GM23338 (cell line): ENCODE results near the gene FCER1G. TPM values are rescaled to one million over a fixed set of nuclear protein-coding genes. Genes with fewer than 3 reads are reported as not detected.

Experiments
- ATAC-seq: fragments of 200-7000 bp; cut with Tn5 transposase; 3 replicates; pipeline ENCODE4 v1.9.1; 2020
- DNase-seq: peaks from one replicate; pipeline ENCODE4 v3.0.0-alpha.2; 2015; ENCODE audit warnings: low spot score
- H2AFZ ChIP-seq: fragments of 200-600 bp; sonication (generic); 2 replicates; pipeline ENCODE4 v1.8.0; 2016; ENCODE audit warnings: antibody characterized with exemption, mild to moderate bottlenecking, moderate library complexity
- H3F3A ChIP-seq: fragments of 200-600 bp; sonication (generic); replicated peaks from 2 replicates; pipeline ENCODE4 v1.8.0; 2017; ENCODE audit warnings: antibody characterized with exemption, mixed run types, low read depth
- H3K27ac ChIP-seq: fragments of 200-600 bp; sonication (generic); 2 replicates; pipeline ENCODE4 v1.6.1; 2016; ENCODE audit warnings: low read depth
- H3K27me3 ChIP-seq: fragments of 200-600 bp; sonication (generic); 2 replicates; pipeline ENCODE4 v1.8.0; 2016; ENCODE audit warnings: mild to moderate bottlenecking, mixed run types, moderate library complexity; ENCODE audit not compliant: insufficient read depth
- H3K36me3 ChIP-seq: fragments of 200-600 bp; sonication (generic); 2 replicates; pipeline ENCODE4 v1.8.0; 2016; ENCODE audit warnings: mild to moderate bottlenecking; ENCODE audit not compliant: insufficient read depth
- H3K4me1 ChIP-seq: fragments of 200-600 bp; sonication (generic); 2 replicates; pipeline ENCODE4 v1.8.0; 2016; ENCODE audit warnings: mild to moderate bottlenecking, moderate library complexity; ENCODE audit not compliant: insufficient read depth
- H3K4me2 ChIP-seq: fragments of 200-600 bp; sonication (generic); 2 replicates; pipeline ENCODE4 v1.7.1; 2017; ENCODE audit warnings: mixed run types
- H3K4me3 ChIP-seq: fragments of 200-600 bp; sonication (generic); 2 replicates; pipeline ENCODE4 v1.6.1; 2016; ENCODE audit warnings: mixed run types
- H3K79me2 ChIP-seq: fragments of 200-600 bp; sonication (generic); replicated peaks from 2 replicates; pipeline ENCODE4 v1.8.0; 2017; ENCODE audit warnings: mild to moderate bottlenecking; ENCODE audit not compliant: insufficient read depth
- H3K9me2 ChIP-seq: fragments of 200-600 bp; sonication (generic); 2 replicates; pipeline ENCODE4 v1.8.0; 2017; ENCODE audit not compliant: insufficient read depth
- H4K20me1 ChIP-seq: fragments of 200-600 bp; sonication (generic); replicated peaks from 2 replicates; pipeline ENCODE4 v1.8.0; 2017; ENCODE audit warnings: mild to moderate bottlenecking; ENCODE audit not compliant: insufficient read depth
- H3K27ac Mint-ChIP-seq: 2 replicates; pipeline ENCODE4 v1.8.0; 2020; ENCODE audit warnings: inconsistent platforms, mild to moderate bottlenecking, moderate library complexity, mixed read lengths
- H3K27me3 Mint-ChIP-seq: 3 replicates; pipeline ENCODE4 v1.8.0; 2022; ENCODE audit warnings: low read depth, mild to moderate bottlenecking, moderate library complexity, mixed read lengths, inconsistent platforms; ENCODE audit not compliant: insufficient read depth, poor library complexity
- H3K36me3 Mint-ChIP-seq: 3 replicates; pipeline ENCODE4 v1.8.0; 2021; ENCODE audit warnings: low read depth, mild to moderate bottlenecking, inconsistent platforms, moderate library complexity, mixed read lengths
- H3K4me1 Mint-ChIP-seq: 3 replicates; pipeline ENCODE4 v1.8.0; 2020; ENCODE audit warnings: mild to moderate bottlenecking, inconsistent platforms, mixed read lengths
- H3K4me3 Mint-ChIP-seq: 3 replicates; pipeline ENCODE4 v1.8.0; 2021; ENCODE audit warnings: moderate library complexity, mild to moderate bottlenecking, inconsistent platforms, mixed read lengths
- H3K9me3 Mint-ChIP-seq: 3 replicates; pipeline ENCODE4 v1.8.0; 2020; ENCODE audit warnings: moderate library complexity, mild to moderate bottlenecking, inconsistent platforms, mixed read lengths
- CREB1 ChIP-seq: fragments of 250-450 bp; sonication (Bioruptor Pico); IDR thresholded peaks from 2 replicates; pipeline ENCODE4 v1.5.0; 2020; ENCODE audit warnings: low read depth, mild to moderate bottlenecking, moderate library complexity
- CTCF ChIP-seq, 2 experiments: fragments of 200-600 bp in 1 of 2; sonication (generic) in 1 of 2; conservative IDR thresholded peaks; 2 replicates each; pipeline versions ENCODE4 v1.5.1 to v1.6.1; 2016 to 2017; ENCODE audit warnings: antibody characterized with exemption in 2 of 2, low read depth in 2 of 2, mild to moderate bottlenecking in 2 of 2, moderate library complexity in 1 of 2
- JUNB ChIP-seq: IDR thresholded peaks from one replicate; pipeline ENCODE4 v1.6.1; 2016; ENCODE audit warnings: antibody characterized with exemption; ENCODE audit not compliant: unreplicated experiment
- POLR2AphosphoS5 ChIP-seq: IDR thresholded peaks from 2 replicates; pipeline ENCODE4 v1.6.1; 2016; ENCODE audit warnings: antibody characterized with exemption, low read depth
- REST ChIP-seq: IDR thresholded peaks from one replicate; pipeline ENCODE4 v1.6.1; 2018; ENCODE audit warnings: antibody characterized with exemption; ENCODE audit not compliant: unreplicated experiment
- STAT1 ChIP-seq: IDR thresholded peaks from one replicate; pipeline ENCODE4 v1.6.1; 2016; ENCODE audit warnings: antibody characterized with exemption; ENCODE audit not compliant: unreplicated experiment
- ZNF114 ChIP-seq: fragments of 250-450 bp; sonication (Bioruptor Pico); IDR thresholded peaks from 2 replicates; pipeline ENCODE4 v1.5.0; 2020; ENCODE audit warnings: mild to moderate bottlenecking, moderate library complexity
- ZNF331 ChIP-seq: fragments of 250-450 bp; sonication (Bioruptor Pico); IDR thresholded peaks from 2 replicates; pipeline ENCODE4 v1.5.0; 2020; ENCODE audit warnings: low read depth, mild to moderate bottlenecking, moderate library complexity
- ZNF462 ChIP-seq: fragments of 250-450 bp; sonication (Bioruptor Pico); IDR thresholded peaks from 2 replicates; pipeline ENCODE4 v1.5.0; 2020; ENCODE audit warnings: mild to moderate bottlenecking, moderate library complexity
- polyA plus RNA-seq: library from polyadenylated mRNA; unstranded; fragments of >200 nt; fragmentation: Nextera tagmentation; extraction: Ambion mirVana; gene quantifications from 2 replicates; pipeline ENCODE4 v1.2.1, GENCODE V29; 2016
- total RNA-seq: library from RNA; depleted of rRNA; stranded (reverse); fragments of >200 nt; shearing (Covaris generic); gene quantifications from 2 replicates; pipeline ENCODE4 v1.2.3, GENCODE V29; 2014

FCER1G gene
- total and polyA plus RNA-seq, 2 experiments from 2014 or later: 1.1 TPM; not detected in 1

- H3K9me2 ChIP-seq: no peaks in the 10 kb centered on the region
- no peak overlapping the region for H2AFZ ChIP-seq
- H3K27ac ChIP-seq: no peak overlapping the region
- no peak overlapping the region for H3K4me3 ChIP-seq
- Mint-ChIP-seq H3K36me3 (no peaks in the 10 kb centered on the region), H3K4me1 (peaks cover 40% of the 10 kb centered on the region), H3K27me3 (peaks cover 10% of the 10 kb centered on the region), H3K27ac (no peak overlapping the region), H3K4me3 (no peak overlapping the region), H3K9me3 (no peaks in the 10 kb centered on the region)
- no peak for TF ChIP-seq ZNF114 (CRISPR knock-in tag)
- TF ChIP-seq JUNB: no peak
- TF ChIP-seq POLR2AphosphoS5: no peak
- no peak for TF ChIP-seq ZNF462
- no peak for TF ChIP-seq CTCF (conservative IDR thresholded peaks at IDR 0.05; ENCODE audit: low read depth in 2 of 2)
- TF ChIP-seq CREB1 (CRISPR knock-in tag): no peak
- TF ChIP-seq ZNF331: no peak
- TF ChIP-seq REST: no peak
- no peak for TF ChIP-seq STAT1
- no peaks in the 10 kb centered on the region for H4K20me1 ChIP-seq
- no peaks in the 10 kb centered on the region for H3K27me3 ChIP-seq
- ATAC-seq (no peak), DNase-seq (no peak)
- no peak overlapping the region for H3K4me2 ChIP-seq
- no peaks in the 10 kb centered on the region for H3F3A ChIP-seq
- H3K36me3 ChIP-seq: no peaks in the 10 kb centered on the region
- peaks cover 25% of the 10 kb centered on the region for H3K4me1 ChIP-seq
- H3K79me2 ChIP-seq: no peaks in the 10 kb centered on the region
Observed at GRCh38 chr1:161222175-161223019, 7.3 kb downstream of the FCER1G start.
